GM21528 (cell line): ENCODE measurements around the gene DRC3.

Experiments
- ATAC-seq: cut with Tn5 transposase; IDR thresholded peaks from one replicate; pipeline ENCODE4 v1.9.1; 2021; ENCODE audit warnings: mild to moderate bottlenecking, moderate library complexity; ENCODE audit not compliant: unreplicated experiment, low FRiP score

Gene DRC3

GRCh38 chr17:18017958-18018357, 45.3 kb downstream of the DRC3 start:
- no peak for ATAC-seq

GRCh38 chr17:18018411-18018921, 45.8 kb downstream of the DRC3 start:
- no peak for ATAC-seq

- no peak for ATAC-seq
These were observed 47.1 kb downstream of the DRC3 start for GRCh38 chr17:18019838-18020154.

GRCh38 chr17:18020971-18021370, 48.3 kb downstream of the DRC3 start:
- no peak for ATAC-seq

- no peak for ATAC-seq
These were observed 48.7 kb downstream of the DRC3 start for GRCh38 chr17:18021372-18021771.

GRCh38 chr17:18025241-18025944, 52.7 kb downstream of the DRC3 start:
- ATAC-seq: no peak

GRCh38 chr17:18025945-18026776, 53.5 kb downstream of the DRC3 start:
- no peak for ATAC-seq

- no peak for ATAC-seq
These were observed 54.6 kb downstream of the DRC3 start for GRCh38 chr17:18027280-18027679.

- no peak for ATAC-seq
These were observed 55.7 kb downstream of the DRC3 start for GRCh38 chr17:18028114-18028951.

- ATAC-seq: no peak
These were observed 56.4 kb downstream of the DRC3 start for GRCh38 chr17:18028952-18029540.

GRCh38 chr17:18031955-18032354, 59.3 kb downstream of the DRC3 start:
- ATAC-seq: no peak

- peak; percentile 58 for ATAC-seq
These were observed 60.9 kb downstream of the DRC3 start for GRCh38 chr17:18033442-18034099.

GRCh38 chr17:18035704-18036103, 63.0 kb downstream of the DRC3 start:
- no peak for ATAC-seq

- ATAC-seq: no peak
These were observed 64.8 kb downstream of the DRC3 start for GRCh38 chr17:18037486-18037885.

- peak; percentile 10 for ATAC-seq
These were observed 65.6 kb downstream of the DRC3 start for GRCh38 chr17:18038149-18038850.

- peak; percentile 88 for ATAC-seq
These were observed 66.3 kb downstream of the DRC3 start, which contains the start of the genes ATPAF2 and GID4 for GRCh38 chr17:18038861-18039534. Gene ATPAF2 (minus strand): TSS chr17:18039168. CDS start chr17:18039013, 155 bp downstream. Gene GID4 (plus strand): TSS chr17:18039408. CDS start chr17:18039465, 57 bp downstream.

- ATAC-seq: peak; percentile 12
These were observed 67.0 kb downstream of the DRC3 start for GRCh38 chr17:18039535-18040260.

- no peak for ATAC-seq
These were observed 67.7 kb downstream of the DRC3 start for GRCh38 chr17:18040261-18040858.
